IPS-NIHi11 (cell line): ENCODE measurements around the gene BAIAP2L2.

Experiments
- DNase-seq: peaks from one replicate; pipeline ENCODE4 v3.0.0; 2012; ENCODE audit warnings: mixed read lengths, low spot score

The BAIAP2L2 gene

DNA sequence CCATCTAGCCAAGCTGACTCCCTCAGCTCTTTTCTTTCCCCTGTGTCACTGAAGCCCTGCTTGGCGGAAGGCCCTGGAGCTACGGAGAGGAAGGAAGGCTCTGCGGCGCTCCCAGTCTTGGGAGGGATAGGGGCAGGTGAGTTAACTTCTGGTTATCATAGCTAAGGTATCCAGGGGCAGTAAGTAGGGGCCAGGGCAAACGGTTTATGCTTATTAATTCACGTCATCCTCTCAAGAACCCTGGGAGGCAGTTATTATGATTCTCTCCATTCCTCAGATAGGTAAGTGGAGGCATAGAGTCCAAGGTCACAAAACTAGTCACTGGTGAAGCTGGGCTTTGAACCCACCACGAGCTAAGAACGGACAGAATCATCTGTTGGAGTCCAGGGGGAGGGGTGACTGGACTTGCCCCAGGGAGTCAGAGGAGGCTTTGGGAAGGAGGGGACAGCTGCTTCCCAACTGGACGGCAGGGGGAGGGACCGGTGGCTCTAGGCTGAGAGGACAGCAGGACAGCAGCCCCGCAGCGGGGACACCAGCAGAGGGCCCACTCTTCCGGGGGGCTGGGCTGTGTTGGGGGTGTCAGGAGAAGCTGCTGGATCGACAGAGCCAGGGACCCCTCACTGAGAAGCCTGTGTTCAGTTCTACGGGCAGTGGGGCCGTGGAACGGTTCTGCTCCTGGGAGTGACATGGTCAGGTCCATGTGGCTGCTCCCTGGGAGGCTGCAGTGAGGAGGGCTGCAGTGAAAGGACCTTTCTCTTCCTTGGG lies 3.5 kb downstream of the BAIAP2L2 start:
- DNase-seq: no peak

GRCh38 chr22:38104084-38104483 lies 6.4 kb downstream of the BAIAP2L2 start:
- peak; percentile 67 for DNase-seq

DNA sequence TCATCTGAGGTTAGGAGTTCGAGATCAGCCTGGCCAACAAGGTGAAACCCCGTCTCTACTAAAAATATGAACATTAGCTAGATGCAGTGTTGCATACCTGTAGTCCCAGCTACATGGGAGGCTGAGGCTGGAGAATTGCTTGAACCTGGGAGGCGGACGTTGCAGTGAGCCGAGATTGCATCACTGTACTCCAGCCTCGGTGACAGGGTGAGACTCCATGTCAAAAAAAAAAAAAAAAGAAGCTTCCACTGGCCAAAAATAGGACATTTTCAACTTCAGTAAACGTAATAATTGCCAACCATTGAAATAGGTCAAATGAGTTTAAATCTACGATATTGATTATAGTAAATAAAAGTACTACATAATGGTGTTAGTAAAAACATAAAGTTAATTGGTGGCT lies 6.8 kb downstream of the BAIAP2L2 start:
- DNase-seq: no peak

DNA sequence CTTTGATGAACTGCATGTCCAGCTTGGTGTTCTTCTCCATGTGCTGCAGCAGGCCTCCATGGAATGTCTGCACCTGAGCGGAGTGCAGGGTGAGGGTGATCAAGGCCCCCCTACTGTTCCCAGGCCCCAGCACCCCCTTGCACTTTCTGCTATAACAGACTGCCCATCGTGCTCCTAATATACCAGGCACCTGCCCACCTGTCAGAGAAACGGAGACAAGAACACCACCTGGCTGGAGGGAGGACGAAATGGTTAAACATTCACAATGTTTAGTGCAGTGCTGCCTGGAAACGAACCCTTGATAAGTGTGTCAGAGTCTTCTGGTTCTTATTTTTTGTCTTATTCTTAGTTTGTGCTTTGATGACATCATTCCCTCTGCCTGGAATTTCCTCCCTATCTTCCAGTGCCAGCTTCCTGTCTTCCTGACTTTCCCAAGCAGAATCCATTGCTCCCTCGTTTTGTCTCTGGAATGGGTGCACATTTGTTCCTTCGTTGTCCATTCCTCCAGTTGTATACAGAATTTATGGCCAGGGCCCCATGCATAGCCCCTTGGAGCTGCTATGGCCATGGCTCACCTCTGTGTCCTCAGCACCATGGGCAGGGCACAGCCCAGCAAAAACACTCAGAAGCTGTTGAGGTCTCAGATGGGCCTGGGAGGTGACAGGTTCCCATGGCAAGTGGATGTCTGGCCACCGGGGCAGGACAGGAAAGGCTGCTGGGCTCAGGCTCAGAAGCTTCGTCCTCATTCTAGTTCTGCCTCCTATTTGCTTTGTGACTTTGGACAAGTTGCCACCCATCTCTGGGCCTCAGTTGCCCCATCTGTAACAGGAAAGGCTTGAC lies 11.9 kb downstream of the BAIAP2L2 start:
- no peak for DNase-seq

- peak; percentile 91 for DNase-seq
Measured at GRCh38 chr22:38097557-38098409, 12.7 kb downstream of the BAIAP2L2 start.

GRCh38 chr22:38097058-38097457 lies 13.4 kb downstream of the BAIAP2L2 start:
- DNase-seq: no peak

DNA sequence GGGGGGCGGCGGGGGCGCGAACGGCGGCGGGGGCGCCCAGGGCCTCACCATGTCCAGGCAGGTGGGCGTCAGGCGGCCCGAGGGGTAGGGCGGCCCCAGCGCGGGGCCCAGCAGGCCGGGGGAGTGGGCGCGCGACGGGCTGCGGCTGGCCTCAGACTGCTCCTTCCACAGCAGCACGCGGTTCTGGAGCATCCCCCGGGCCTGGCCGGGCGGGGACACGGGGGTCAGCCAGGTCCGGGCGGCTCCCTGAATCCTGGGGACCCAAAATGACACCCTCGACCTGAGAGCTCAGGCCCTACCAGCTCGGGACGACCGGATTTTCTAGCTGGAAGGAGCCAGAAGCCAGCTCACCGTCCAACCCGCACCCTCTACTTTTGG lies 21.0 kb downstream of the BAIAP2L2 start:
- DNase-seq: no peak

DNA sequence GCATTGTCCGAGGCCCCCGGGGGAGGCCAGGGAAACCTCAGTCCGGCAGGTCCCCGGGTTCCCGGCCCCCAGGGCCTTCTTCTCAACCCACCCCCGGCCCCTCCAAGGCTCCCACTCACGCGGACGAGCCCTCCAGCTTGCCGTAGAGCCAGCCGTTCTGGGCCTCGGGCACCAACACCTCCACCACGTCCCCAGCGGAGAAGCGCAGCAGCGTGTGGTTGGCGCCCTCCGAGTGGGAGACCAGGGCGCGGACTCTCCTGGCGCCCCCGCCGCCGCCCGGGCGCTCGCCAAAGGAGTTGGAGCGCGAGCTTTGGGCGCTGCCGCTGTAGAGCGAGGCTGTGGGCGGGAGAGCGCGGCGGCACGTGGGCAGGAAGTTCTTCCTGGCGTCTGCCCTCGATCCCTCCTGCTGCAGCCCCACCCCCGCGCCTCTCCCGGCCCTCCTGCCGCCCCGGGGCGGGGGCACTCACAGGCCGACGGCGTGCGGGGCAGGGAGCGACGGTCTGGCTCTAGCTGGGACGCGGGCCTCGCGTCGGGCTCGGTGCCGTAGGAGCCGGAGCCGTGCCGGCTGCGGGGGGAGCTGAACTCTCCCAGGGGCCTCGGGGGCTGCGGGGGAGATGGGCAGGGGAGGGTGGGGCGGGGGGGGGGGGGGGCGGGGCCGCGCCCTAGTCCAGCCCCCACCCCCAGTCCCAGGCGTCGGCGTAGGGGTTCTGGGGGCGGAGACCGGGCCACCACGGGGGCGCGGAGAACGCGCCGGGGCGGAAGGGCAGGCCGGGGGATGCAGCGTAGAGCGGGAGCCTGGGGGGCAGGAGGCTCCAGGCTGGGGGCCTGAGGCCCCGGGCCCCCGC lies 21.6 kb downstream of the BAIAP2L2 start:
- DNase-seq: peak; percentile 74

DNA sequence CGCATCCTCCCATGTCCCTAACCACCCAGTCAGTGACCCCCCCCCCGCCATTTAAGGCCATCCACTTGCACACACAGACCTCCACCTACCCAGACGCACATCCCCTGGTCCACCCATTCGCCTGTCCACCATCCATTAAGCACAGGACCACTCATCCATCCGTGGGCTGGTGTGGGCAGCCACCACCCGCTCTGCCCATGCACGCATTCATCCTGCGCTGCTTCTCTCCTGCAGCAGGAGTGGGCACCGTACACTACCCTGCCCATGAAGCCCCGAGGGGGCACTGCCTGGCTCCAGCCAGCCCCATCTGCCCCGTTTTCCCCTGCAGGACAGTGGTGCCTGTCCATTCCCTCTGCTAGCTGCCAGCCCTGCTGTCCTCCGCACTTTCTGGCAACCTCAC lies 22.6 kb downstream of the BAIAP2L2 start:
- no peak for DNase-seq

DNA sequence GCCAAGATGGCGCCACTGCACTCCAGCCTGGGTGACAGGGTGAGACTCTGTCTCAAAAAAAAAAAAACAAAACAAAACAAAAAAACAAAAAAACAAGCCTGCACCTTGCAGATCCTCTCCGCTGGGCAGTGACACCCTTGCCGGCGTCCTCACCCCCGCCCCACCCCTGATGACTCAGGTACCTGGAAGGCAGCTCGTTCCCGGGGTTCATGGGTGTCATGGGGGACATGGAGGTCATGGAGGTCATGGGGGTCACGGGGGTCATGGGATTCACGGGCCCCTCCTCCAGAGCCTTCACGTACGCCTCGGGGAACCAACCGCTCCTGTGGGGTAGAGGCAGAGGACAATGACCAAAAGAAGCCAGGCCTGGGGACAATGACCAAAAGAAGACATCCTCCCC lies 23.5 kb downstream of the BAIAP2L2 start:
- no peak for DNase-seq

GRCh38 chr22:38086001-38086845 lies 24.3 kb downstream of the BAIAP2L2 start:
- no peak for DNase-seq

DNA sequence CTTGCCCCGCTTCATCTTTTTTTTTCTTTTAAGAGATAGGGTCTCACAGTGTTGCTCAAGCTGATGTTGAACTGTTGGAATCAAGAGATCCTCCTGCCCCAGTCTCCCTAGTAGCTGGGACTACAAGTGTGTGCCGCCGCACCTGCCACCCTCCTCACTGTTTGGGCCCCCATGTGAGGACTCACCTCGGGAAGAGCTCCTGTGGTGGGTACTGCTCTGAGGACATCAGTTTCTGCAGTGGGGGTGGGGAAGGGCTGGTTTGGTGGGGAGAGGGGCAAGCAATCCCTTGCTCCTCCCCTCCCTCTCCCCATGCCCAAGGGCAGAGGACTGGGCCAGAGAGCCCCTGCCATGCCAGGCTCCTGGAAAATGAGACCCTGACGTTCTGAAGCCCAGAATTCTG lies 25.0 kb downstream of the BAIAP2L2 start:
- no peak for DNase-seq

GRCh38 chr22:38085056-38085455 lies 25.4 kb downstream of the BAIAP2L2 start:
- DNase-seq: no peak

DNA sequence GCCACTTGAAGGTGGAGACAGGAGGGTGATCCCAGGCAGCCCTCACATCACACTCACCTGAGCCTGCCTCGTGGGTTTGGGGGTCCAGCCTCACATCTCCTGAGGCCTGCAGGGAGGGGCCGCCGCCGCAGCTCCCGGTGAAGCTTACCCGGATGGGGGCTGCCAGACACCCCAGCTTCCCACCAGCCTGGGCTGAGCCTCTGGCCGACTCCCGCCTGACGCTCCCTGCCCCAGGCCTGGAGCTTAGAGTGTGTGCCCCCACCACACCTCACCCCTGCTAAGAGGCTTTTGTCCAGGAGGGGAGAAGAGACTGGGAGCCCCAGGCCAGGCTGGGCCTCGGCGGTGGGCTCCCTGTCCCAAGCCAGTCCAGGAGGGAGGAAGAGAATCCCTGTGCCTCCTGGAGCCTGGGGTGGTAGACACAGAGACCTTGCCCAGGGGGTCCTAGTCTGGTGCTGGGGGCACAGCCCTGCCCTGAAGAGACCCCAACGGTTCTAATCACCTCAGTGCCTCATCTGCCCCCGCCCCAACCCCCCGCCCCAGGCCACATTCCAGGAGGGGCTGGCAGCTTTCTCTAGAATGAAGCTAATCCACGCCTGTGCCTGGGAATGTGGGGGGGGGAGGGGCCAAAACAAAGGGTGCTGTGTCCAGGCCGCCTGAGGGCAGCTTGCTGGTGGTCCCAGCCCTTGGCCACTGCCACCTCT lies 26.4 kb downstream of the BAIAP2L2 start, which contains the start of gene SLC16A8:
TSS of gene SLC16A8 (minus strand) at position 254 of the 701 bp plus-strand sequence. CDS start 1,311 bp downstream, outside the sequence.
- peak; percentile 41 for DNase-seq

DNA sequence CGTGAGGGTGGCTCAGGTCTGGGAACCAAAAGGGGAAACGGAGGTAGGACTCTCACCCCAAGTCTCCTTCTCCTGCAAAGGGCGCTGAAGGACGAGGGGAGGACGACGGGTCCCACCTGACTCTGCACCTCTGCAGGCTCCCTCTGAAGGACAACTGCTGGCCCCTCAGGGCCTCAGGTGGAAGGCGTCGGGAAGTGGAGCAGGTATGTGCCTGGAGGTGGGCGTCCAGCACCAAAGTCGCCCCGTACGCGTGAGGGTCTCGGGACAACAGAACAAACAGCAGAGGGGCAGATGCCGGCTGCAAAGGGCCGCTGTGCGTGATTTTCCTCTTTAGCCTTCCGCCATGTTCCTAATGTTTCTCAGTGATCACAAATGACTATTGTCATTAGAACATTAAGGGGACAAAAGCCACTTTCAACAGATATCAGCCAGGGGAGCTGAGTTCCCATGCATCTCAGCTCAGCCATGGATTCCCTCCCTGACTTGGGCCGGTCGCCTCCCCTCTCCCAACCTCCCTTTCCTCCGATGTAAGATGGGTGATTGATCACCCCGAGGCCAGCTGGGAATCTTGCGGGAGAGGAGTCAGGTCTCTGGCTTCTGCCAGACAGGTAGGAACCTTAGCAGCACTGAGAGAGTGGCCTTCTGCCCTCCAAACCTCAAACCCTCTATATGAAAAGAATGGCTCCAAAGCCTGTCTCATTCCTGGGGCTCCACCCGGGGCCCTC lies 27.3 kb downstream of the BAIAP2L2 start:
- no peak for DNase-seq

GRCh38 chr22:38081941-38082828 lies 28.3 kb downstream of the BAIAP2L2 start:
- peak; percentile 39 for DNase-seq

DNA sequence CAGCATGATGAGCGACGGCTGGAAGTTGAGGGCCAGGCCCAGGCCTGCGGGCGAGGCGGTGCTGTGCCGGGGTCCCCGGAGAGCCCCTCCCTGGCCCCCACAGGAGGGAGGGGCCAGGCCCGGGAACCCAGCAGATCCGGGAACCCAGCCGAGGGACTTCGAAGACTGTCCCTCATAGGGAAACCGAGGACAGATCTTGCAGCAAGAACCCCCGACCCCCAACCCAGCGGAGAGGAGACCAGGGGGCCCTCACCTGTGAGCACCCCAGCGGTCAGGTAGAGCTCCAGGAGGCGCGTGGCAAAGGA lies 28.9 kb downstream of the BAIAP2L2 start:
- DNase-seq: no peak
